OCI-LY3 (cell line): ENCODE results near the gene C3orf20.

Experiments used
- H2AFZ ChIP-seq: fragments of 200-600, 300-600 bp; shearing (Covaris generic); 2 replicates; pipeline ENCODE4 v1.6.0; 2014; ENCODE audit warnings: antibody characterized with exemption, low read depth, low read length
- H3K27ac ChIP-seq: fragments of 200-600, 300-600 bp; sonication (generic); 2 replicates; pipeline ENCODE4 v1.5.1; 2014; ENCODE audit warnings: mild to moderate bottlenecking, low read length, moderate library complexity, mixed read lengths
- H3K27me3 ChIP-seq: fragments of 200-600, 300-600 bp; sonication (generic); 2 replicates; pipeline ENCODE4 v1.6.1; 2014; ENCODE audit warnings: low read depth, low read length, mixed read lengths
- H3K36me3 ChIP-seq: fragments of 200-600, 300-600 bp; sonication (generic); replicated peaks from 2 replicates; pipeline ENCODE3; 2014; ENCODE audit warnings: low read depth, low read length, mixed read lengths
- H3K4me1 ChIP-seq: fragments of 300-600, 200-600 bp; sonication (generic); 2 replicates; pipeline ENCODE4 v1.6.1; 2014; ENCODE audit warnings: low read length, mixed read lengths
- H3K4me2 ChIP-seq: fragments of 200-600, 300-600 bp; sonication (generic); 2 replicates; pipeline ENCODE4 v1.6.1; 2014; ENCODE audit warnings: low read length, mixed read lengths
- H3K4me3 ChIP-seq: fragments of 300-600, 200-600 bp; sonication (generic); 2 replicates; pipeline ENCODE4 v1.5.1; 2014; ENCODE audit warnings: antibody characterized with exemption, mild to moderate bottlenecking, low read length, moderate library complexity
- H3K79me2 ChIP-seq: fragments of 300-600, 200-600 bp; shearing (Covaris generic); 2 replicates; pipeline ENCODE4 v1.6.1; 2014; ENCODE audit warnings: mild to moderate bottlenecking, low read length, mixed read lengths
- H3K9ac ChIP-seq: fragments of 300-600, 200-600 bp; shearing (Covaris generic); 2 replicates; pipeline ENCODE4 v1.6.0; 2014; ENCODE audit warnings: mild to moderate bottlenecking, low read length, moderate library complexity
- H3K9me3 ChIP-seq: fragments of 200-600, 300-600 bp; shearing (Covaris generic); 2 replicates; pipeline ENCODE4 v1.6.1; 2014; ENCODE audit warnings: low read length, mixed read lengths; ENCODE audit not compliant: insufficient read depth
- H4K20me1 ChIP-seq: fragments of 200-600, 300-600 bp; sonication (generic); 2 replicates; pipeline ENCODE4 v1.6.1; 2016; ENCODE audit warnings: low read length, mixed read lengths; ENCODE audit not compliant: insufficient read depth
- CTCF ChIP-seq: fragments of 200-600, 300-600 bp; sonication (generic); IDR thresholded peaks from 2 replicates; pipeline ENCODE4 v1.5.1; 2014; ENCODE audit warnings: antibody characterized with exemption, low read length, low read depth
- EZH2phosphoT487 ChIP-seq: fragments of 200-600 bp; shearing (Covaris generic); IDR thresholded peaks from 2 replicates; pipeline ENCODE4 v1.6.1; 2018; ENCODE audit warnings: antibody characterized with exemption, mixed run types, low read depth

The C3orf20 gene

DNA sequence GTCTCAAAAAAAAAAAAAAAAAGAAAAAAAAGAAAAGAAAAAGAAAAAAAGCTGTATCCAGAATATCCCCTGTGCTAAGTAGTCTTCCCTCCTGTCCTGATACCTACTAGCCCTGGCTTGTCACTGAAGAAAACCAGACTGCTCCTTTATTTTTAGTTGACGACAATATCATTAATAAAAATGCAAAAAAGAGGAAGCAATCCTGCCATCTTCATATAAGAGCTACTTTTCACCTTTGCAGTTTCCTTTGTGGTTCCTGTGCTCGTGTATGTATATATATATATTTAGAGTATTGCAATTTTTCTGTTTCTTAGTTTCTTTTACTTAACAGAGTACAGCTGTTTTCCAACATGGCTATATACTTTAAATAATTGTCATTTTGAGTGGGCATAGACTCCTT is 13.6 kb downstream of the C3orf20 start:
- Histone ChIP-seq H4K20me1 (no peaks in the 10 kb centered on the region), H3K9me3 (no peaks in the 10 kb centered on the region; the same call in 1 of the 2 replicates), H3K36me3 (no peaks in the 10 kb centered on the region), H3K4me1 (peaks cover 60% of the 10 kb centered on the region), H2AFZ (no peak overlapping the region), H3K9ac (no peak overlapping the region), H3K4me3 (no peak overlapping the region), H3K27me3 (no peaks in the 10 kb centered on the region), H3K79me2 (no peaks in the 10 kb centered on the region), H3K27ac (no peak overlapping the region), H3K4me2 (peak overlapping the region; percentile 97)
- TF ChIP-seq CTCF = no peak
- TF ChIP-seq EZH2phosphoT487 = no peak

GRCh38 chr3:14689247-14689980 is 14.5 kb downstream of the C3orf20 start:
- H3K4me1 ChIP-seq = peaks cover 60% of the 10 kb centered on the region
- H3K27me3 ChIP-seq = no peaks in the 10 kb centered on the region
- H3K9ac ChIP-seq = no peak overlapping the region
- no peak overlapping the region for H3K27ac ChIP-seq
- no peak overlapping the region for H3K4me3 ChIP-seq
- H3K9me3 ChIP-seq = no peaks in the 10 kb centered on the region; the same call in 1 of the 2 replicates
- H3K79me2 ChIP-seq = no peaks in the 10 kb centered on the region
- no peaks in the 10 kb centered on the region for H3K36me3 ChIP-seq
- peak overlapping the region; percentile 97 for H3K4me2 ChIP-seq
- TF ChIP-seq CTCF = no peak
- no peak for TF ChIP-seq EZH2phosphoT487
- H4K20me1 ChIP-seq = no peaks in the 10 kb centered on the region
- no peak overlapping the region for H2AFZ ChIP-seq

GRCh38 chr3:14691239-14691638 is 16.3 kb downstream of the C3orf20 start:
- TF ChIP-seq CTCF = no peak
- no peak for TF ChIP-seq EZH2phosphoT487
- Histone ChIP-seq H3K79me2 (no peaks in the 10 kb centered on the region), H3K36me3 (no peaks in the 10 kb centered on the region), H4K20me1 (no peaks in the 10 kb centered on the region), H3K9me3 (no peaks in the 10 kb centered on the region; the same call in 1 of the 2 replicates), H3K4me3 (peak overlapping the region; percentile 68), H3K4me1 (peaks cover 55% of the 10 kb centered on the region), H3K4me2 (peak overlapping the region; percentile 97), H3K27me3 (no peaks in the 10 kb centered on the region), H3K9ac (peak overlapping the region; percentile 20; the same call in 1 of the 2 replicates), H2AFZ (peak overlapping the region; percentile 4; the same call in 1 of the 2 replicates), H3K27ac (peak overlapping the region; percentile 63)

DNA sequence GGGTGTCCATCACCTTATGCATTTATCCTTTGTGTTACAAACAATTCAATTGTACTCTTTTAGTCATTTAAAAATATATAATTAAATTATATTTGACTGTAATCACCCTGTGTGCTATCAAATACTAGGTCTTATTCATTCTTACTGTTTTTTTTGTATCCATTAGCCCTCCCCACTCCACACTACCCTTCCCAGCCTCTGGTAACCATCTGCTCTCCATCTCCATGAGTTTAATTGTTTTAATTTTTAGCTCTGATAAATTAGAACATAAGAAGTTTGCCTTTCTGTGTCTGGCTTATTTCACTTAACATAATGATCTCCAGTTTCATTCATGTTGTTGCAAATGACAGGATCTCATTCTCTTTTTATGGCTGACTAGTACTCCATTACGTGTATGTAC is 16.8 kb downstream of the C3orf20 start:
- H3K36me3 ChIP-seq = no peaks in the 10 kb centered on the region
- H3K4me1 ChIP-seq = peaks cover 52% of the 10 kb centered on the region
- no peak overlapping the region for H3K4me3 ChIP-seq
- H2AFZ ChIP-seq = no peak overlapping the region
- TF ChIP-seq EZH2phosphoT487 = no peak
- no peak for TF ChIP-seq CTCF
- H3K4me2 ChIP-seq = peak overlapping the region; percentile 97
- H3K79me2 ChIP-seq = no peaks in the 10 kb centered on the region
- no peaks in the 10 kb centered on the region for H4K20me1 ChIP-seq
- H3K9me3 ChIP-seq = no peaks in the 10 kb centered on the region; the same call in 1 of the 2 replicates
- H3K27me3 ChIP-seq = no peaks in the 10 kb centered on the region
- peak overlapping the region; percentile 63; the same call in 1 of the 2 replicates for H3K27ac ChIP-seq
- no peak overlapping the region for H3K9ac ChIP-seq
